Measurements from ENCODE around the gene PDZD2. TPM values are rescaled to one million over a fixed set of nuclear protein-coding genes. Genes with fewer than 3 reads are reported as not detected.
"Not testable (repeated sequence)": the region's sequence is repeated elsewhere in the genome, so short reads cannot be mapped to it uniquely, and the experiment has no call there.

The PDZD2 gene
- total RNA-seq, 1 donor from 2014 or later: 1.2 TPM

DNA sequence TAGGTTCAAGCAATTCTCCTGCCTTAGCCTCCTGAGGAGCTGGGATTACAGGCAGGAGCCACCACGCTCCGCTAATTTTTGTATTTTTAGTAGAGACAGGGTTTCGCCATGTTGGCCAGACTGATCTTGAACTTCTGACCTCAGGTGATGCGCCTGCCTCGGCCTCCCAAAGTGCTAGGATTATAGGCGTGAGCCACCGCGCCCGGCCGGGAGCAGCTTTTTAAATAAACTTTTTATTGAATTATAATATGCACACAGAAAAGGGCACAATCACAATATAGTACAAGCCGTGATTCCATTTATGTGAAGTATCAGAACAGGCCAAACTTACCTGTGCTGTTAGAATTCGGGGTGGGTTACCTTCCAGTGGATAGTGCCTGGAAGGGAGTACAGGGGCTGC is 93.9 kb downstream of the PDZD2 start:
- not testable (repeated sequence) for DNase-seq (ENCODE audit: low read depth in 2 of 2)

GRCh38 chr5:31733371-31733770 is 94.4 kb downstream of the PDZD2 start:
- DNase-seq (ENCODE audit: low read depth in 2 of 2): no peak

- DNase-seq (ENCODE audit: low read depth in 2 of 2): no peak
These were observed 97.2 kb downstream of the PDZD2 start for GRCh38 chr5:31736127-31736526.

GRCh38 chr5:31738199-31738598 is 99.3 kb downstream of the PDZD2 start:
- DNase-seq (ENCODE audit: low read depth in 2 of 2): no peak

GRCh38 chr5:31741496-31741895 is 102.6 kb downstream of the PDZD2 start:
- DNase-seq (ENCODE audit: low read depth in 2 of 2): no peak

GRCh38 chr5:31743678-31744077 is 104.7 kb downstream of the PDZD2 start:
- DNase-seq (ENCODE audit: low read depth in 2 of 2): no peak

GRCh38 chr5:31748458-31749172 is 109.7 kb downstream of the PDZD2 start:
- DNase-seq (ENCODE audit: low read depth in 2 of 2): no peak

GRCh38 chr5:31750215-31750614 is 111.3 kb downstream of the PDZD2 start:
- DNase-seq (ENCODE audit: low read depth in 2 of 2): no peak

DNA sequence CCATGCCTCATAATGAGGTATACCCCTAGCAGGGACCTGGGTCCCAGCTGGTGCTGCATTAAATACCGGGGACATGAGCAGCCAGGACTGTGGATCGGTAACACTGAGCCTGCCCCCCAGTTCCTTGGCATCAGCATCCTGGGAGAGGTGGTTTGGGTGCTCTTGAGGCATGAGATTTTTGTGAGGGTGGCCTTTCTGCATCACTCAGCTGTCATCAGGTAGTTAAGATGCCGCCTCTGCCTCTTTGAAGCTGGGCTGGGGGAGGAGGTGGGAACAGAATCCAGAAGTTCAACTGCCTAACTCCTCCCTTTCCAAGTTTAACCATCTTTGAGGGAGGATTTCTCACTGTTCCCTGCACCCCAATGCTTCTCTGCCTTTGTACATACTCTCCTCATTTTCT is 112.7 kb downstream of the PDZD2 start:
- DNase-seq (ENCODE audit: low read depth in 2 of 2): no peak

DNA sequence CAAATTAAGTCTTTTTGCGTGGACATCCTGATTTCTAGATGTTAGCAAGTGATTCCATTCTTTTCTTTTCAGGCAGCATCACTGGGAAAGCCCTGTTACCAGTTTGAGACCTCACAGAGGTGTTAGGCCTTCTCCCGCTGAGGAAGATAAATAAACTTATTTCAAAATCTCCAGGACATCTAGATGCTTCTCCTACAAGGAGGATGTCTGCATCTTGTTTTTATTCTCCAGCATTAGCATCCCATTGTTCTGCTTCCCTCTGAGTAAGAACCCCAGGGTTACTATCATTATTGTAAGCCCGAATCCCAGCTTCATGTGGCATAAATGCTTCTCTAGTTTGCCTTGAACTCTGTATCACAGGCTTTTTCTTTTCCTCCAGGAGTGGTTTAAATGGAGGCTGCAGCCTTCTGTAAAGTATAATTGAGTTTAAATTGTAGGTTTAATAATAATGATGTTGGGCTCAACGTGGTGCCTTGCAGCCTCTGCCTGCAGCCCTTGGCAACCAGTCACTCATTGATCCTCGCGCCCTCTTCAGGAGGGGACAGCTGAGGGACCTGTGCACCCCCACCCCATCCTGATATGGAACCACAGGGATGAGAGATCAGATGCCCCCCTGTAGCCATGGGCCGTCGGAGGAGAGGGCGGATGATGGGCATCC is 114.9 kb downstream of the PDZD2 start:
- DNase-seq (ENCODE audit: low read depth in 2 of 2): no peak

DNA sequence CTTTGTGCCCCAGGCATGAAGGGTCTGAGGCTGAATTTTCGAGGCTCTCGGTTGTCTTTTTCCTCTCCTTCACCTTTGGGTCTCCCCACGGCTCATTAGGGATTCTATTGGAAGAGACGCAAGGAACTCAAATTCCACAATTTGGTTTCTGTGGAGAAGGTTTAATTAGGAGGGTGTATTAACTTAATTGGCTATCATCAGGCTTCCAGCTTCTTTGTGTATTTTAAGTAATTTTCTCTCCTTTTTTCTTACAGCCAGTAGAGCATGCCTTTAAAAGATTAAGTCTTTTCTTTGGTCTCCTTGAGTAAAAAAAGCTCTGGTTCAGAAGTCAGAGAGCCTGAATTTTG is 115.4 kb downstream of the PDZD2 start:
- no peak for DNase-seq (ENCODE audit: low read depth in 2 of 2)

- no peak for DNase-seq (ENCODE audit: low read depth in 2 of 2)
These were observed 116.1 kb downstream of the PDZD2 start for GRCh38 chr5:31754741-31755675.

DNA sequence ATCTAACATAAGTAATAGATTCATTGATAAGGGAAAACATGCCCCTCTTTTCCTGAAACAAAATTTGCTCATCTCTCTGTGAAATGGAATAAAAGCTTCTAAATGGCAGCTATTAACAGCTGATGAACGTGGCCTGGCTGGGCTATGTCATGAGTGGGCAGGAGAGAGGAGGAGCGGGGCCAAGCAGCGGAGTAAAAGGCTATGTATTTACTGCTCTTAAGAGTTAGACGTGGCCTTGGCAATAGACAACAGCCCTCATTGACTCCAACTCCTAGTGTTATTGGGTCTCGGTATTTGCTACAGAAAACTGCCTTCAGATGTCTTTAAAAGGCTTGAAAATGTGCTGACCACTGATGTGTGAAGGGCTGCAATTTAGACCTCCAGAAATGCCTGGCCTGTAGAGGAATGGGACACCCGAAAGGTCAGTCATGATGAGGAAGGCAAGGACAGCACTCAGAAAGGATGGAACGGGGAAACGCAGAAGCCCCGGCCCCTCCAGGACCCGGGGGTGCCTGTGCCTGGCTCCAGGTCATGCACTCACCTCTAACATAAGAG is 116.8 kb downstream of the PDZD2 start:
- no peak for DNase-seq (ENCODE audit: low read depth in 2 of 2)

DNA sequence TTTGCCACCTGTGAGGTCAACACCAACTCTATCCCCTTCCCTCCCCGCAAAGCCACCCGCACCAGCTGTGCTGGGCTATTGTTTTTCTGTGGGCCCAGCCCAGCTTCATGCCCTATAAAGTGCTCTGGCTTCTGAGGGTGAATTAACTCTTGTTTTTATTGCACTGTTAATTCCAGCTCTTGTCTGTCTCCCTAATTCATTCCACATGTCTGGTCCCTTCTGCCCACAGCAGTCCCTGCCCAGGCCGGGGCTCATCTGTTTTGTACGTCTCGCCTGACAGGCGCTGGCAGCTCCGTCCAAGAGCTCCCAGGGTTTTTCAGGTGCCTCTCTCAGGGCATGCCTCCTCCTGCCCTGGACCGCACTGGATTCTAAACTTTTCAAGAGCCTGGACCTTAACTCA is 118.9 kb downstream of the PDZD2 start:
- no peak for DNase-seq (ENCODE audit: low read depth in 2 of 2)

- DNase-seq (ENCODE audit: low read depth in 2 of 2): no peak
These were observed 120.0 kb downstream of the PDZD2 start for GRCh38 chr5:31758803-31759425.

DNA sequence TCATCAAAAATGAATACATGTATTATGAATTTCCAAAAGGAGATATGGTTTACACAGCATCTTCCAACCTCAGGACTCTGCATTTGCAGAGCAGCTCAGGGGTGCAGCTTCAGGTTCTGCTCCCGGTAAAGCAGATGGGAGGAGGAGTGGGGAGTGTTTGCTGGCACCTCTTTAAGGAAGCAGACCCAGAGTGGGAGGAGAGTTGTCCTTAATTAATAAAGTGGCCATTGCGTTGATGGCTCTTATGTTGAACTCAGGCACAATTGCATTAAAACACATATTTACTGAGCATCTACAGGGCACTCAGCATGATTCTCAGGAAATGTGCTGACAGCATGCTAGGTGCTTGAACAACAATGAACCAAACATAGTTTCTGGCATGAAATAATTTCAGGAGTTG is 121.0 kb downstream of the PDZD2 start:
- DNase-seq (ENCODE audit: low read depth in 2 of 2): no peak

- DNase-seq (ENCODE audit: low read depth in 2 of 2): no peak
These were observed 122.9 kb downstream of the PDZD2 start for GRCh38 chr5:31761877-31762276.

DNA sequence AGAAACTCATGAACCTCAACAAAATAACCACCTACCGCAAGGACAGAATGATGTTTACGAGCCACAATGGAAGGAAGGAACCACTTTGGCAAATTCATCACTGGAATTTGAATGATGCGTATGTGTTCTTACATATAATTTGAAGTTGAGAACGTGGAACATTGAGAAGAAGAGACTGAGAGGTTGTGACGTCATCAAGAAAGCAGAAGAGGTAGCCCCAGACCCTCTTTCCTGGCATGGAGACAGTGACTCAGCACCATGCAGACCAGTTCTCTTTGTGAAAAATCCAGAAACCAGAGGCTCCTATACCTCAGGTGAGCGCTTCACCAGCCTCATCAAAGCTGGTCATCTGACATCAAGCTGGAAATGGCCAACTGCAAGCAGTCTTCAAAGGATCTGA is 124.5 kb downstream of the PDZD2 start:
- no peak for DNase-seq (ENCODE audit: low read depth in 2 of 2)

GRCh38 chr5:31764687-31765086 is 125.8 kb downstream of the PDZD2 start:
- not testable (repeated sequence) for DNase-seq (ENCODE audit: low read depth in 2 of 2)

DNA sequence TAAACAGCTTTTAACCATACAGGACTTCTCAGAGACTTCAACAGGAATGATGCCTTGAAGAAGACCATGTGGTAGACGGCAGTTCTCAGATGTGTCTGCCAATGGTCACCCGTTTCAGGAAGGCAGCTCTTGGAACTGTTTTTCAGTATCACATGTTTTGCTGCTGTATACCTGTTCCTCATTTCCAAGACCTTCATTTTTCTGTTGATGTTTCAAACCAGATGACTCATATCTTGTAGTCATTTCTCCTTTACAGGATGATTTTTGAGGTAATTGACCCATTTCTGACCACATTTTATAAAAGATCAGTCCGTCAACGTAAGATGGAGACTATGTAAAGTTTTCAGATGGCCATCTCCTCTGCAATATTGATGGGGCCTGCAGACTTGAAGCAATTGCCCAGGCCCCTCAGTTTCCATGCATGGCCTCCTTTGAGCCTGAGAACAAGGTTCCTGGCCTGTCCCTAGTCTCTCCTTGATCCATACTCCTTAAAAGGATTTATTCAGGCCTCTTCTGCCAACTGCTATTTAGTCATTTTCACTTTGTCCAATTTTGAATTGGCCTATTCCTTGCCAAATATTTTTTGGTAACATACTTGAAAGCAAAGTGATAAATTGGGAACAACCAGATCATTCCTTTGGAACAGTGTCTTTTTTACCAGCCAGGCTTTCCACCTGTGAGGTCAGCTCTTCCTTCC is 128.6 kb downstream of the PDZD2 start:
- no peak for DNase-seq (ENCODE audit: low read depth in 2 of 2)

DNA sequence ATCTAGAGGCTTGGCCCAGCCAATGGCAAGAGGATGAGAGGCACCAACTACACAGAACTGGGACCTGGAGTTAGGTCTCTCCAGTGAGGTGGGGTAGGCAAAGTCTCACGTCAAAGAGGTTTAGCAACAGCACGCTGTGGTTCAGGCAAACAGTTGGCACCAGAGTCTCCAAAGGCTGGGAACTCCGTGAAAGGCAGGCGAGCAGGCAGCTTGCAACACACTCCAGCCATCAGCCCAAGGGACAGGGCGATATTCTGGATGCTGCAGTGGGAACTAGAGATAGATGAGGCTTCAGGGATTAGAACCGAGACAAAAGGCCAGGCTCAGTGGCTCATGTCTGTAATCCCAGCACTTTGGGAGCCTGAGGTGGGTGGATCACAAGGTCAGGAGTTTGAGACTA is 129.1 kb downstream of the PDZD2 start:
- DNase-seq (ENCODE audit: low read depth in 2 of 2): no peak
